Stimulated activated CD4-positive, alpha-beta T cell treated with anti-CD3 and anti-CD28 coated beads, TNF-alpha, amount 100 ng/mL, for 4 hours (primary cell): ENCODE data around the gene FXYD5.

Experiments used
- DNase-seq, 3 experiments: peaks; one replicate each; pipeline ENCODE4 v3.0.0-alpha.2; 2020; ENCODE audit warnings: low read depth in 3 of 3

The FXYD5 gene, protein sequence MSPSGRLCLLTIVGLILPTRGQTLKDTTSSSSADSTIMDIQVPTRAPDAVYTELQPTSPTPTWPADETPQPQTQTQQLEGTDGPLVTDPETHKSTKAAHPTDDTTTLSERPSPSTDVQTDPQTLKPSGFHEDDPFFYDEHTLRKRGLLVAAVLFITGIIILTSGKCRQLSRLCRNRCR

DNA sequence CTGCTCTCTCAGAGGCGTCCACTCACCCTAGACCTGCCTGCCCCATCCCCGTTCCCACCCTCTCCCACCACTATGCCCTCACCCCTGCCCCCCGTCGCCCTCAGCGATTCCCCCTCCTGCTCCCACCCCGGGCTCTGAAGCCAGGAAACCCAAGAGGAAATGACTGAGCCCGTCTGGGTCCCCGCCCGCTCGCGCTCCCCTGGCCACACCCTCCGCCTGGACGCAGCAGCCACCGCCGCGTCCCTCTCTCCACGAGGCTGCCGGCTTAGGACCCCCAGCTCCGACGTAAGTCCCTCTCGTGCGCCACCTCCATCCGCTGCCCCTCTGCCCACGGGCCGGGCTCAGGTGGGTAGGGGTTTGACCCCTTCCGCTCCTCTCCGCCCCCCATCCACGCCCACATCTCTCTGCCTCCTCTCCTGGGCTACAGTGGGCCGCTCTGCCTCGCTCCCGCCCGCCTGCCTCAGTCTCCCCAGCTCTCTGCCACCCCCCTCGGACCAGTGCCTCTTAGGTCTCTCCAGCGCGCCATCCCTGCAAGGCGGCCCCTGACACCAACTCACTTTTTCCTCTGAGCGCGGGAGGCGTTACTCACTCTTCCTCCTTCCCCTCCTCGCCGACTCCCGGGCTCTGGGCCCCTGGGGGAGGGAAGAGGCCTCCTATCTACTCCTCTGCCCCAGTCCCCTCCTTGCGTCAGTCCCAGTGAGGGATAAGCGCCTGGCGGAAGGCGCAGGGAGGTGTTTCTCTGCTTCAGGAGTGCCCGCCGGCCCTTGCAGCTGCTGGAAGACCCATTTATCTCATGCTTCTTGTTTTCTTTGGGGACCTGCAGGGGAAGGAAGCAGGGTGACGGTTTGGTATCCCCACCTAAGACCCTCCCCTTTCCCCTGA, at the start of gene FXYD5:
Gene FXYD5, plus strand, starts transcription at position 211 of the 882 bp plus-strand sequence. CDS start 816 bp downstream, outside the sequence.
- DNase-seq = peak; percentile 76 to 81 (median 80)

DNA sequence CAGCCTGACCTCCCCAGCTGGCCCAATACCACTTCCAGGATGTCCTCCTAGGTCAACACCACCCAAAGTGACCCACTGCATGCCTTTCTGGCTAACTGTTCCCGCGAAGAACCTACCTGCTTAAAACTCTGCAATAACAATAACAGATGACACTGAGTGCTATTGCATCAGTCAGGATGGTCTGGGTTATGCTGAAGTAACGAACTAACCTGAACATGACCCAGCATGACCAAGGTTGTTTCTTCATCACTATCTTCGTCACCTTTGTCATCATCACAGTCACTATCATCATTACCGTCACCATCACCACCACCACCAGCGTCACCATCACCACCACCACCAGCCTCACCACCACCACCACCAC, 49.5 kb upstream of the FXYD5 start:
- no peak for DNase-seq

DNA sequence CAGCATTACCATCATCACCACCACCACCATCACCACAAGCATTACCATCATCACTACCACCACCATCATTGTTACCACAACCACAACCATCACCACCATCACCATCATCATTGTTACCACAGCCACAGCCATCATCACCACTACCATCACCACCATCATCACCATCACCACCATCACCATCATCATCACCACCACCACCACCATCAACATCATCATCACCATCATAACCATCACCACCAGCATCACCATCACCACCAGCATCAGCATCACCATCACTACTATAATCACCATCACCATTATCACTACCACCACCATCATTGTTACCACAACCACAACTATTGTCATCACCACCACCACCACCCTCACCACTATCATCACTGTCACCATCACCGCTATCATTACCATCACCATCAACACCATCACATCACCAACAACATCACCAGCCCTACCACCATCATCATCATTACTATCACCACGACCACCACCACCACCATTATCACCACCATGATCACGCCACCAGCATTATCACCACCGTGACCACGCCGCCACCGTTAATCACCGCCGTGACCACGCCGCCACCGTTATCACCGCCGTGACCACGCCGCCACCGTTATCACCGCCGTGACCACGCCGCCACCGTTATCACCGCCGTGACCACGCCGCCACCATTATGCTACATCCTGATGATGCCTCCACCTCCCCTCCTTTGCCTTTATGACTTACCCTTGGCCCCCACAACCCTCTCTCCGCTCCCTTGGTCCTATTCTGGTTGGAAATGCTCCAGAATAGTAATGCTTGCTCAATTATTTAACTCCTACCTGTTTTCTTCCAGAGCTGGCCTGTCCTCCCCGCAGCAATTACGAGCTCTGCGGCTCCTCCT, 48.9 kb upstream of the FXYD5 start:
- no peak for DNase-seq

DNA sequence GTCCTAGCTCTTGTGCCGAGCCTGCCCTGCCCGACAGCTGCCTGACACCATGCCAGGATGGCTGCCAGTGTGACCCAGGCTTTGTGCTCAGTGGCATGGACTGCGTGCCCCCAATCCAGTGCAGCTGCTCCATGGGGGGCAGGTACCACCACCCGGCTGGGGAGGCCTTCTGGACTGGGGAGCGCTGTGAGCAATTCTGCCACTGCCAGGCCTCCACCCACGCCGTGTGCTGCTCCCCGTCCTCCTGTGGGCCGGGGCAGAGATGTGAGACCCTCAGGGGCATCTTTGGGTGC, 48.3 kb upstream of the FXYD5 start:
- no peak for DNase-seq

DNA sequence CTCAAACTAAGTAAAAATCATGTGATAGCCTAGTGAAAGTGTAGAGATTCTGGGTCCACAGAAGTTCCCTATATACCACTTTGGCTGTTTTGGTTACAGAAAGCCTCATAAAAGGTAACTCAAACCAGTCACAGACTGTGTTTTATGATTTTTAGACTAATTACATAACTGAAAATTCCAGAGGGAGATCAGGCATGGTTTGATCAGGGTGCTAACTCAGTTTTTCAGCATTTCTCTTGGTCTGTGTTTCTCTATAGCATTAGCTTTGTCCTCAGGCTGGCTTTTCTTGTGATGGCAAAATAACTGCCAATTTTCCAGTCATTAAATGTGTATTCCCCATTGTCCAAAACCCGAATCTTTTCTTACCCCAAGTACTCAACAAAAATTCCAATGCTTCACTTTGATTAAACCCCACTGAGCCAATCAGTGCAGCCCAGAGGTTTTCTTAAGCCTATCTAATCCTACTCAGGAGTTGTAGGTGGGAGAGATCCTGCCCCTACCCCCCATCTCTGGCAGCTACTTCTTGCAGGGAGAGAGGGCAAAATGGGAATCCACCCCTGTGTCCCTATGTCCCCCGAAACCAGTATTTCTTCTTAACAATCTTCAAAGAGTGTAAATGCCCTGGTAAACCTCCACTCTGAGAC, 47.5 kb upstream of the FXYD5 start:
- no peak for DNase-seq

DNA sequence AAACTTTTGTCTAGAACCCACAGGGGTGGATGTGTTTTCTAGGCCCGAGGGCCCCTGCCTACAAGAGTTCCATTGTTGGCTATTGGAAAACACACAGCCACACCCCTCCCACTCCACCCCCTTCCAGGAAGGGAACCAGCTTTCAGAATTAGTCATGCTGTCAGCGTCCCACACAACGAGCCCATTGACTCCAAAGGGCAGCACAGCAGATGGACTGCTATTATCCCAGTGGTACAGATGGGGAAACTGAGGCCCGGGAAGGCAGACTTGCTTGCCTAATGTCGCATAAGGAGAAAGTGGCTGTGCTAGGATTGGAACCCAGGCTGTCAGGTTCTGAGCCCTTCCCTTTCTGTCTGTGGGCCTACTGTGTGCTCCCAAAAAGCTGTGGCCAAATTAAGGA, 47.0 kb upstream of the FXYD5 start:
- no peak for DNase-seq

DNA sequence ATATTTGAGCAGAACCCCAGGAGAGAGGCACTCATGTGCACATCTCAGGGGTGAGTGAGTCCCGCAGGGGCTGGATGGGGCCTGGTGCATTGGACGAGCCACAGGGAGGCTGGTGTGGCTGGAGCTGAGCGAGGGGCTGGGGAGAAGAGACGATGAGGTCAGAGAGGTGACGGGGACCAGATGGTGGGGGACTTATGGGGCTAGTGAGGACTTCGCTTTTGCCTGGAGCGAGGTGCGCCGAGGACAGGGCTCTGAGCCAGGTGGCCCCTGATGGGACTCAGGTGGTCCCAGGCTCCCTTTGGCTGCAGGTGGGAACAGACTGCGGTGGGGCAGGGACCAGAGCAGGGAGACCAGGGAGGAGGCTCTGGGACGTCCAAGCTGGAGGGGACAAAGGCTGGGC, 45.8 kb upstream of the FXYD5 start:
- no peak for DNase-seq

DNA sequence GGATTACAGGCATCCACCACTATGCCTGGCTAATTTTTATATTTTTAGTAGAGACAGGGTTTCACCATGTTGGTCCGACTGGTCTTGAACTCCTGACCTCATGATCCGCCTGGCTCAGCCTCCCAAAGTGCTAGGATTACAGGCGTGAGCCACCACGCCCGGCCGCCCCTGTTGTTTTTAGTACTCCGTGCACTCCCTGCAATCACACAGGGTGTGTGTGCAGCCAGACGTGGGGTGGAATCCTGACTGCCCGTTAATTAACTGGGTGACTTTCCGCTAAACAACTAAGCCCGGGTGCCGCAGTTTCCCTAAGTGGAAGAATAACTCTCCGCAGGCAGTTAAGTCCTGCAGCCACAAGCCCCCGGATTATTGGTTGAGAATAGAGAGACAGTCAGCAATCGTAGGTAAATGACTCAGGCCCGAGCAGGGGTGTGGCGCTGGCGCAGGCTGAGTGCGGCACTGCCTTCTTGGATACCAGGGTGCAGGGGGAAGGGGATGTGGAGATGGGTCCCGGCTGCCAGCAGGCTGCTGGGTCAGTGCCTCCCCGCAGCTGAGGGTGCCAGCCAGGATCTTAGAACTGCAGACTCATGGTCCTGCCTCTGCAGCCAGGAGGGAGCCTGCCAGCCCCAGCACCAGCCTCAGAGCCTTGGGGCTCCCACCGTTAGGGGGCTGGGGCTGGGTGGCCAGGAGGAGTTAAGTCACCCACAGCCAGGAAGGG, 45.0 kb upstream of the FXYD5 start:
- no peak for DNase-seq

DNA sequence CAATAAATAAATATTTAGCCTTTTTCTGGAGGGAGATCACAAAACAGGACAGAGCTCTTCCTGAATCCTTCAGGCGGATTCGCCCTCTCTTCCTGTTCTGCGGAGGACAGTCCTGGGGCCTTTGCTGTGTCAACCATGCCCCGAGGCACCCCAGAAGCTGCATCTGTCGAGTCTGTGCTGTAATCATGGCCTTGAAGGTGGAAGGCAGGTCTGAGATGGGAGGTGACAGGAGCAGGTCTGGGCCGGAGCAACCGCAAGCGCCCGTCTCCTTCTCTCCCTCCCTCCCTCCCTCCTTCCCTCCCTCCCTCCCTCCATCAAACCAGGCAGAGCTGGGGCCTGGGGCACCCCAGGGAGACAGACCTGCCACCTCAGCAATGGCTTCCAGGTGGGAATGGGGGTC, 43.6 kb upstream of the FXYD5 start:
- DNase-seq = no peak

DNA sequence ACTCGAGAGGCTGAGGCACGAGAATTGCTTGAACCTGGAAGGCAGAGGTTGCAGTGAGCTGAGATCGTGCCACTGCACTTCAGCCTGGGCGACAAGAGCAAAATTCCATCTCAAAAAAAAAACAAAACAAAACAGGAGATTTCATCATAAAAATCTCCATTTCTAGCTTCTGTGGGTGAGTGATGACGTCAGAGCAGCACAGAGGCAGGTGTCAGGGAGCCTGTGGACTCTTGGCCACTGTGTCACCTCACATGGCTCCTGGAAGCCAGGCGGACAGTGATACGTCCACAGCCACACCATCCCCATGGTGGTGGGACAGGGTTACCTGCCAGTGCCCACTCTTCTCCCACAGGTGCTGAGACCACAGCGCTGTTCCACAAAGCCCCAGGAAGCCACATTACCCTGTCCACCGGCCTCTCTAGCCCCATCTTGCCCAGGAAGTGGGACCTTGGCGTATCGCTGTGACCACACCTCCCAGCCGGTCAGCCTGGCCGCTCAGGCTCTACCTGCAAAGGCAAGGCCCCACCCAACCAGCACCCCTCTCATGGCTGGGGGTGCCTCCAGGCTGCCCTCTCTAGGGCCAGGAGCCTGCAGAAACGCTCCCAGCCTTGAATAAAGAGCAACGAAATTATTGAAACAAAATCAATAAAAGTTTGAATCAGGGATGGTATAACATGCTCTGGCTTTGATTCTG, 41.4 kb upstream of the FXYD5 start:
- no peak for DNase-seq

DNA sequence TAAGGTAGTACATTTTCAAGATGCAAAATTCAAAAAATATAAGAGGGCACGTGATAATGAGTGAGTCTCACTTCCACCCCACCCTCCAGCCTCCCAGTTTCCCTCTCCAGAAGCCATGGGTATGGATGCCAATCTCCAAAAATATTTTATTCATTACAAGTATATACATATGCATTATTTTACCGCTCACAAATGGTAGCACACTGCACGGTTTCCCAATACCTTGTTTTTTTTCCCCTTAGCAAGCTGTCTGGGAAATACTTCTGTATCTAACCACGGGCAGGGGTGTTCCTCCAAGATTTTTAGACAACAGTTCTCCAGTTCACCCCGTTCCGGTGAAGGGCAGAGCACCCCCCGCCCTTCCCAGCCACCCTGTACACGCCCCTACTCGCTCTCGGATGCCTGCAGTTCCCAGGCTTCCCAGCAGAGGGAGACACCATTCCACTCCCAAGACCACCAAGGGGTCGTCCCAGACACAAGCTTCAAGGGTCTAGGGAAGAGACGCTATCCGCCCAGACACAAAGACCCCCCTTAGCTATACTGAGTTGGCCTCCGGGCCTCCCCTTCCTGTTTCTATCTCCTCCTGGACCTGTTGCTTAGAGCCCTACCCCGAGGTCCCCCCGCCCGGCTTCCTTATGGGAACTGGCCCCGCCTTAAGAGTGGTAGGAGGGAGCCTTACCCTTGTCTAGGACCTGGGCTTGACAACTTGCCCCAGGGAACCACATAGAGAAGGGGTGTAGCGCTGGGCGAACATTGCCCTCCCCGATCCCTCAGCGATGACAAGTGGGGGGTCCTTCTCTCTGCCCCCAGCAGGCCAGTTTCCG, 40.0 kb upstream of the FXYD5 start:
- DNase-seq = peak; percentile 40 to 59 (median 41)

DNA sequence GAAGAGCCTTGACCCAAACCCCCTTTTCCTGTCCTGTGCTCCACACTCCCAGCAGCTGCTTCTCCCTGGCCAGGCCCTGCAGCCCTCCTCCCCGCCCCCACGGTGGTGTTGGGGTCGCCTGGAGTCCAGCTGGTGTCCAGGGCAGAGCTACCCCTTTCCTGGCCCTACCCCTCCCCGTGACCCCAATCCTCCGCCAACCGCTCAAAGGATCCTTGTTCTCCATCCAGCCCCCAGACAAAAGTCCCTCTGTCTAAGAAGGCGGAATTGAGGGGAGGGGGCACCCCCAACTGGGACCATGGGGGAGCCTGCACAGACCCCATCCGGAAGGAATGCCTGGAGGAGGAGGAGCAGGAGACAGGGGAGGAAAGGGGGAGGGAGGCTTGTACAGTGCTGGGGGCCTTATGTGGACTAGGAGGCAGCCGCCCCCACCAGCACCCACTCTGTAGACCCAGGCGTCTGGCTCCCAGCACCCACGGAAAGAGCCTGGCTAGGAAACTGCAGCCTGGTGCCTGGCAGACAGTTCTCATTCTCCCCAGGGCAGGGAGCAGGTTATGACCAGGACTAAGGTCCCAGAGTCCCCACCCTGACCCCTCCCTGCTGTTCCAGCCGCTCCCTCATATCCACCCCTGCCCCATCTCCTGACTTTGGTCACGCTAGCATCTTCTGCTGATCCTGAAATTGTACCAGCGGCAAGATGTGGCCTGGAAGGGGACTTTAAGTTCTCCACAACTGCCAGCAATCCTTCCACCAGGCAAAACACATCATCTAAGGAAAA, 39.2 kb upstream of the FXYD5 start, which contains the start of gene FXYD3:
Gene FXYD3, plus strand, starts transcription at position 647 of the 775 bp plus-strand sequence. CDS start 3,554 bp downstream, outside the sequence.
- DNase-seq = no peak

DNA sequence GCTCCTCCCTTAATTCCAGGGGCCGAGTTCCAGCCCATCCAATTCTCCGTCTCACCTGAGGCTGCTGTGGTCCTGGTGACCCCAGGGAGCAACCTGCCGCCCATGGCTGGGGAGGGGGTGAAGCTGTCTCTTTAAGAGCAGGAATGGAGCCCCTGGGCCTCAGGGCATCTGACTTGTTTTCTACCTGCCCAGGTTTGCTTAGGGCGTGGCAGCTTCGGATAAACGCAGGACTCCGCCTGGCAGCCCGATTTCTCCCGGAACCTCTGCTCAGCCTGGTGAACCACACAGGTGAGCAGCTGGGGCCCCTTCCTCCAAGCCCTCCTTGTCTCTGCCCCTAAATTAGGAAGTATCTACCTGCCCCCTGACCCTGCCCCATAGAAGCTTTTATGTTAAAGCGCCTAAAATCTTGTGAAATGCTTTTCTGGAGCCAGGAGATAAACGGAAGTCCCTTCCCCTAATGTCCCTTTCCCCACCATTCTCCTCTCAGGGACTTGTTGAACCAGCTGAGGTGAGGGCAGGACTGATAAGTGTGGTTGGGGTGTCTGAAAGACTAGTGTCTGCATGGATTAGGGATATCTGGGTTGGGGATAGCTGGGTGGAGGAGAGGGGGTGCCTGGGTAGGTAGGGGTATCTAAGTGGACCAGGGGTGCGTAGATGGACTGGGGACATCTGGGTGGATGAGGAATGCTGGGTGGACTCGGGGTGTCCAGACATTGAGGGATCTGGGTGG, 38.3 kb upstream of the FXYD5 start:
- DNase-seq = no peak

DNA sequence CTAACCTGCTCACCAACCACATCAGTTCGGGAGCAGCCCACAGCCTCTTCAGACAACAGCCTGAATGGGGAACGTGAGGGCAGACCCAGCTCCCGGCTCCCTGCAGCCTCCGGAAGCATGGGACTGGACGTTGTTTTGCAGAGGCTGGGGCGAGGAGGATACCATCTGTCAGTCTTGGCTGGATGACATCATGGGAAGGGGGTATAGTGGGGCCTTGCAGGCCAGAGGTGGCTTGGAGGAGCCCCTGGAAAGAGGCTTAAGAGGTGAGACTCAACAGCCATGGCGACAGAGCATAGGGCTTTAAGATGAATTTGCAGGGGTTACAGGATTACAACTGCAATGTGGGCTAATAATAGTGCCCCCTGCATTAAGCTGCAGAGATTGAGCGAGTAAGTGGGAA, 37.4 kb upstream of the FXYD5 start:
- no peak for DNase-seq

DNA sequence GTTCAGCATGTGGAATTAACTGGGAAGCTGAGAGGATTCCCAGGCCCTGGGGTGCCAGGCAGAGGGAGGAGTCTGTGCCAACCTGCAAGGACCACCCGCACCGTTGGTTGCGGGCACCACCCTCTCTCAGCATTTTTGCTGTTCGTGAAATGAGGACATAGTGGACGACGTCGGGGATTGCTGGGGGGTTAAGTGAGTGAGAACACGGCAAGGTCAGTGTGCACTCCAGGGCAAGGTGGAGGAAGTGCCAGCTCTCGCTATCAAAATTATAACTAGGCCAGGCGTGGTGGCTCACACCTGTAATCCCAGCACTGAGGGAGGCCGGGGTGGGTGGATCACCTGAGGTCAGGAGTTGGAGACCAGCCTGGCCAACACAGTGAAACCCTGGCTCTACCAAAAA, 36.7 kb upstream of the FXYD5 start:
- DNase-seq = no peak

DNA sequence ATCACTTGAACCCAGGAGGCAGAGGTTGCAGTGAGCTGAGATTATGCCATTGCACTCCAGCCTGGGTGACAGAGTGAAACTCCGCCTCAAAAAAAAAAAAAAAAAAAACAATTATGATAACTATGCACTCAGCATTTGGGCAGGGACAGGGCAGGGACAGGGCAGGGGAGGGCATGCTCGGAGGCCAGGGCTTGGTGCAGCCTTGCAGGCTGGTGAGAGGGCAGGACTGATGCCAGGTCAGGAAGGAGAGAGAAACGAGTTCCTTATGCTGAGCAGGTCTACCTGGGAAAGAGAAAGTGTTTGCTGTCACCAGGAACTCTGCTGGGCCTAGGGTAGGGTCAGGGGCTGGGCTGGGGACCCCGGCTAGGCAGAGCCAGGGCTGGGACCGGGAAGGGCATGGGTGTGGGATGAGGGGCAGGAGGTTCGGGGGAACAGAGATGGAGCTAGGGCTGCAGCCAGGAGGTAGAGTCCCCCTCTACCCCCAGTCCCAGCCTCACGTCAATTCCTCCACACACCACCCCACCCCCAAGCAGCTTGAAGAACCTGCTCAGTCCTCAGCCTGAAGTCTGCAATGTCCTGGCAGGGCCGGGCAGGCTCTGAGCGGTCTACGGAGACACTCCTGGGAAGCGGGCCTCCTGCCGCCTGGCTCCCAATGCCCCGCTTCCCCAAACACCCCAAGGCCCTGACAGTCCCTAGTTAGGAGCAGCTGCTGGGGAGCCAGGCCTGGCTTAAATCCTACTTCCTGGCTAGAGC, 36.1 kb upstream of the FXYD5 start:
- no peak for DNase-seq

DNA sequence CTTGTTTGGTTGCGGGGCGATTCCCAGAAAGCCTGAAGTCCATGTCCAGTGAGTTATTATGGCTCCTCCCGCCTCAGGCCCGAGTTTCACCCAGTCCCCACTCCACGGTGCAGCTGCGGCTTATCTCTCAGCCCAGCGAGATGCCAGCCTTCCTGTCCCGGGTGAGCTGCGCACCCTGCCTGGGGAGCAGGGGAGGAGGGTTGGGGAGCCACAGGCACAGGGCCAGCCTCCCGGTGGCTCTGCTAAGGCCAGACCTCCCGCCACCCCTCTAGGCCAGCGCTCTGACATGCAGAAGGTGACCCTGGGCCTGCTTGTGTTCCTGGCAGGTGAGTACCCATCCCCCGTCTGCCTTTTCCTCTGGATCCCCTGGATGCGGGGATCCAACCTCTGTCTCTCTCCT, 35.4 kb upstream of the FXYD5 start:
- no peak for DNase-seq
